IMR-90 (cell line): Measurements from ENCODE around the gene TUBA1B. TPM values are rescaled to one million over a fixed set of nuclear protein-coding genes. Genes with fewer than 3 reads are reported as not detected.

Source experiments
- ATAC-seq: fragments of 200-7000 bp; cut with Tn5 transposase; 2 replicates; pipeline ENCODE4 v1.9.1; 2020; ENCODE audit warnings: low read depth, mild to moderate bottlenecking, moderate library complexity
- BruUV-seq: library from RNA; stranded (reverse); fragments of 400-500 nt; replicated peaks from 2 replicates; lab custom pipeline; 2021; lab: Mats Ljungman, UMichigan
- CTCF ChIA-PET: fragments of 300-600 bp; formaldehyde crosslinking; extraction: SDS; loops from one replicate; lab custom pipeline; 2021; ENCODE audit warnings: antibody characterized with exemption; lab: Yijun Ruan, JAX
- POLR2A ChIA-PET: fragments of 300-600 bp; sonication (Branson Sonifier 250); formaldehyde crosslinking; loops from one replicate; lab custom pipeline; 2022; ENCODE audit warnings: antibody characterized with exemption; ENCODE audit not compliant: unreplicated experiment; lab: Charles Lee
- DNase-seq: peaks from one replicate; pipeline ENCODE4 v3.0.0; 2013
- H2AFZ ChIP-seq: replicated peaks from 2 replicates; pipeline ENCODE3; 2013; ENCODE audit warnings: low read length, mild to moderate bottlenecking; ENCODE audit not compliant: poor library complexity
- H2AK5ac ChIP-seq: 2 replicates; pipeline ENCODE4 v1.6.1; 2013; ENCODE audit warnings: low read depth, low read length, inconsistent platforms
- H2AK9ac ChIP-seq: replicated peaks from 2 replicates; pipeline ENCODE3; 2013; ENCODE audit warnings: mild to moderate bottlenecking, low read depth, low read length, moderate library complexity; ENCODE audit not compliant: poor library complexity
- H2BK120ac ChIP-seq: 2 replicates; pipeline ENCODE4 v1.6.1; 2013; ENCODE audit warnings: low read depth, low read length, inconsistent platforms
- H2BK15ac ChIP-seq: 3 replicates; pipeline ENCODE4 v1.6.1; 2013; ENCODE audit warnings: low read depth, low read length, inconsistent platforms
- H2BK20ac ChIP-seq: 2 replicates; pipeline ENCODE4 v1.6.1; 2013; ENCODE audit warnings: low read depth, mild to moderate bottlenecking, inconsistent platforms, low read length, moderate library complexity
- H2BK5ac ChIP-seq: 2 replicates; pipeline ENCODE4 v1.6.1; 2013; ENCODE audit warnings: mild to moderate bottlenecking, low read depth, low read length, inconsistent platforms; ENCODE audit not compliant: poor library complexity, severe bottlenecking
- H3K14ac ChIP-seq: replicated peaks from 2 replicates; pipeline ENCODE4 v1.6.1; 2013; ENCODE audit warnings: low read depth, low read length, inconsistent platforms
- H3K18ac ChIP-seq: 2 replicates; pipeline ENCODE4 v1.6.1; 2013; ENCODE audit warnings: low read depth, low read length, control low read depth
- H3K23ac ChIP-seq: 2 replicates; pipeline ENCODE4 v1.6.1; 2013; ENCODE audit warnings: low read depth, low read length, inconsistent platforms
- H3K27ac ChIP-seq: 2 replicates; pipeline ENCODE4 v1.5.1; 2013; ENCODE audit warnings: mild to moderate bottlenecking, control low read depth, low read length; ENCODE audit not compliant: insufficient read depth
- H3K27me3 ChIP-seq: 2 replicates; pipeline ENCODE4 v1.6.1; 2013; ENCODE audit warnings: low read length; ENCODE audit not compliant: control insufficient read depth, insufficient read depth
- H3K36me3 ChIP-seq: 2 replicates; pipeline ENCODE4 v1.6.1; 2013; ENCODE audit warnings: low read length, mixed read lengths; ENCODE audit not compliant: control insufficient read depth, insufficient read depth
- H3K4ac ChIP-seq: 2 replicates; pipeline ENCODE4 v1.6.1; 2013; ENCODE audit warnings: low read depth, low read length, inconsistent platforms
- H3K4me1 ChIP-seq: 2 replicates; pipeline ENCODE4 v1.6.1; 2013; ENCODE audit warnings: low read length, mixed read lengths; ENCODE audit not compliant: control insufficient read depth, insufficient read depth
- H3K4me2 ChIP-seq: 2 replicates; pipeline ENCODE4 v1.6.1; 2013; ENCODE audit warnings: low read depth, mild to moderate bottlenecking, control low read depth, low read length, moderate library complexity
- H3K4me3 ChIP-seq: 2 replicates; pipeline ENCODE4 v1.5.1; 2013; ENCODE audit warnings: low read depth, mild to moderate bottlenecking, control low read depth, low read length, moderate library complexity; ENCODE audit not compliant: insufficient read depth
- H3K56ac ChIP-seq: 2 replicates; pipeline ENCODE4 v1.6.1; 2013; ENCODE audit warnings: low read length, inconsistent platforms; ENCODE audit not compliant: insufficient read depth; ENCODE audit errors: extremely low read depth
- H3K79me1 ChIP-seq, 2 experiments: 2 replicates each; pipeline ENCODE4 v1.6.1; 2013; ENCODE audit warnings: low read length in 2 of 2, inconsistent platforms in 1 of 2, low read depth in 1 of 2
- H3K9ac ChIP-seq: 2 replicates; pipeline ENCODE4 v1.6.1; 2013; ENCODE audit warnings: low read depth, low read length, control low read depth
- H3K9me1 ChIP-seq: 2 replicates; pipeline ENCODE4 v1.6.1; 2013; ENCODE audit warnings: low read length, inconsistent platforms; ENCODE audit not compliant: insufficient read depth
- H3K9me3 ChIP-seq: 2 replicates; pipeline ENCODE4 v1.6.1; 2013; ENCODE audit warnings: low read length; ENCODE audit not compliant: control insufficient read depth, insufficient read depth
- H4K20me1 ChIP-seq: 2 replicates; pipeline ENCODE4 v1.6.1; 2013; ENCODE audit warnings: low read length, inconsistent platforms; ENCODE audit not compliant: insufficient read depth
- H4K5ac ChIP-seq: 2 replicates; pipeline ENCODE4 v1.6.1; 2013; ENCODE audit warnings: mild to moderate bottlenecking, low read depth, low read length, control low read depth
- H4K8ac ChIP-seq, 2 experiments: 2 replicates each; pipeline ENCODE4 v1.6.1; 2013; ENCODE audit warnings: low read depth in 2 of 2, low read length in 2 of 2, control low read depth in 1 of 2, inconsistent platforms in 1 of 2
- H4K91ac ChIP-seq: 2 replicates; pipeline ENCODE4 v1.6.1; 2013; ENCODE audit warnings: low read depth, low read length, inconsistent platforms; ENCODE audit not compliant: insufficient read depth
- MXI1 ChIP-seq: IDR thresholded peaks from 2 replicates; pipeline ENCODE4 v1.6.1; 2012; ENCODE audit warnings: low read depth, mild to moderate bottlenecking, low read length, moderate library complexity, borderline replicate concordance
- NFE2L2 ChIP-seq: fragments of 150-350 bp; IDR thresholded peaks from 2 replicates; pipeline ENCODE4 v1.6.1; 2016; ENCODE audit warnings: low read depth, mild to moderate bottlenecking, low read length
- WGBS, 2 experiments: methylation state at CpG; one replicate each; pipeline versions ENCODE4 v1.1.5 to v1.1.7; 2013; ENCODE audit warnings: missing lambda C conversion rate in 2 of 2; ENCODE audit not compliant: insufficient read length in 1 of 2; ENCODE audit errors: extremely low coverage in 2 of 2; 5-methylcytosine and 5-hydroxymethylcytosine counted together
- dilution Hi-C: fragments of 300-500 bp; cut with HindIII; formaldehyde crosslinking; loops from one replicate; pipeline ENCODE4 v1.14.3; 2018; ENCODE audit warnings: low sequenced_read_pairs; ENCODE audit not compliant: unreplicated experiment
- in situ Hi-C: fragments of 300-500 bp; cut with MboI; formaldehyde crosslinking; loops from 3 replicates; pipeline ENCODE4 v1.14.3; 2019; ENCODE audit warnings: low sequenced_read_pairs, inconsistent platforms, mixed read lengths
- intact Hi-C: fragments of 100-400 bp; cut with micrococcal nuclease; formaldehyde crosslinking; loops from 2 replicates; pipeline ENCODE4 v1.10.0; 2022
- polyA plus RNA-seq, 3 experiments: library from polyadenylated mRNA; depleted of rRNA; stranded (reverse); fragments of >200 nt; gene quantifications; 2 replicates each; pipeline ENCODE4 v1.2.3, GENCODE V29; 2012; ENCODE audit warnings: low replicate concordance in 1 of 3
- total RNA-seq: library from RNA; depleted of rRNA; stranded (reverse); fragments of >200 nt; gene quantifications from 2 replicates; pipeline ENCODE4 v1.2.3, GENCODE V29; 2012

TUBA1B gene
- total and polyA plus RNA-seq, 2 of the 4 experiments (the other 2 are of a cell fraction): 4,221 to 5,195 TPM

DNA sequence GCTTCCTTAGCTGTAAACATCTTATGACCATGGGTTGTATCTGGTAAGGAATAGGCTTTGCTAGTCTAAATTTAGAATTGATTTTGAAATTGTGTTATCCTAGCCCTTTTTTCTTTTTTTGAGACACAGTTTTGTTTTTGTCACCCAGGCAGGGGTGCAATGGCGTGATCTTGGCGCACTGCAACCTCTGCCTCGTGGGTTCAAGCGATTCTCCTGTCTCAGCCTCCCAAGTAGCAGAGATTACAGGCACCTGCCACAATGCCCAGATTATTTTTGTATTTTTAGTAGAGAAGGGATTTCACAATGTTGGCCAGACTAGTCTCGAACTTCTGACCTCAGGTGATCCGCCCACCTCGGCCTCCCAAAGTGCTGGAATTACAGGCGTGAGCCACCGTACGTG, 2.4 kb upstream of the TUBA1B start:
- no peak overlapping the region for H3K4ac ChIP-seq
- no CpG with 5 or more reads among the region's 10 CpGs for WGBS, 2 experiments
- H2AK9ac ChIP-seq: no peak overlapping the region
- ATAC-seq (no peak), DNase-seq (no peak)
- H3K9me1 ChIP-seq: no peaks in the 10 kb centered on the region
- no peak overlapping the region for H2BK20ac ChIP-seq
- no peaks in the 10 kb centered on the region for H3K27me3 ChIP-seq
- no TSS peak for BruUV-seq
- H4K8ac ChIP-seq: no peak overlapping the region
- intact Hi-C loops: loop anchor here (10.0 kb wide), 1 partner anchor 131 kb away; the partner anchor contains the start of gene TUBA1C
- no peak overlapping the region for H2AK5ac ChIP-seq
- H3K56ac ChIP-seq: no peak overlapping the region
- no peak overlapping the region for H4K91ac ChIP-seq
- no peak overlapping the region for H4K5ac ChIP-seq
- H3K4me2 ChIP-seq: no peak overlapping the region
- no peak overlapping the region for H2AFZ ChIP-seq
- no peak overlapping the region for H2BK120ac ChIP-seq
- peaks cover 7% of the 10 kb centered on the region for H3K4me1 ChIP-seq
- no peak overlapping the region for H3K14ac ChIP-seq
- H3K9me3 ChIP-seq: no peaks in the 10 kb centered on the region
- H2BK5ac ChIP-seq: no peak overlapping the region
- TF ChIP-seq MXI1 (no peak), NFE2L2 (no peak)
- in situ Hi-C loops: loop anchor here (10.0 kb wide), 1 partner anchor 51 kb away; the partner anchor contains the start of gene TUBA1A
- no peak overlapping the region for H3K23ac ChIP-seq
- H3K18ac ChIP-seq: no peak overlapping the region
- H3K4me3 ChIP-seq: no peak overlapping the region
- CTCF ChIA-PET: interaction anchor here (0.9 to 1.0 kb wide), 2 partner anchors 69 to 101 kb away, joined by 3 to 4 read pairs; no protein-coding TSS in a partner anchor
- dilution Hi-C loops: no loop called here
- H3K9ac ChIP-seq: no peak overlapping the region
- peaks cover 6 to 40% of the 10 kb centered on the region in 2 experiments for H3K79me1 ChIP-seq
- POLR2A ChIA-PET: no interaction called here
- no peak overlapping the region for H2BK15ac ChIP-seq
- no peak overlapping the region for H3K27ac ChIP-seq
- H3K36me3 ChIP-seq: peaks cover 17% of the 10 kb centered on the region
- H4K20me1 ChIP-seq: peaks cover 25% of the 10 kb centered on the region
